Hematopoietic multipotent progenitor cell treated with erythropoietin and hydrocortisone succinate and interleukin-3 and kit ligand, for 4 days (in vitro differentiated cells): ENCODE data around the gene RIMKLB.

Experiments used
- DNase-seq: peaks from one replicate; pipeline ENCODE4 v3.0.0-alpha.2; 2015

Gene RIMKLB, protein sequence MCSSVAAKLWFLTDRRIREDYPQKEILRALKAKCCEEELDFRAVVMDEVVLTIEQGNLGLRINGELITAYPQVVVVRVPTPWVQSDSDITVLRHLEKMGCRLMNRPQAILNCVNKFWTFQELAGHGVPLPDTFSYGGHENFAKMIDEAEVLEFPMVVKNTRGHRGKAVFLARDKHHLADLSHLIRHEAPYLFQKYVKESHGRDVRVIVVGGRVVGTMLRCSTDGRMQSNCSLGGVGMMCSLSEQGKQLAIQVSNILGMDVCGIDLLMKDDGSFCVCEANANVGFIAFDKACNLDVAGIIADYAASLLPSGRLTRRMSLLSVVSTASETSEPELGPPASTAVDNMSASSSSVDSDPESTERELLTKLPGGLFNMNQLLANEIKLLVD

GRCh38 chr12:8697476-8698131 is at the start of gene RIMKLB:
RIMKLB (plus strand) TSS chr12:8697991; CDS start chr12:8713867, 15,876 bp downstream.
- peak; percentile 91 for DNase-seq

DNA sequence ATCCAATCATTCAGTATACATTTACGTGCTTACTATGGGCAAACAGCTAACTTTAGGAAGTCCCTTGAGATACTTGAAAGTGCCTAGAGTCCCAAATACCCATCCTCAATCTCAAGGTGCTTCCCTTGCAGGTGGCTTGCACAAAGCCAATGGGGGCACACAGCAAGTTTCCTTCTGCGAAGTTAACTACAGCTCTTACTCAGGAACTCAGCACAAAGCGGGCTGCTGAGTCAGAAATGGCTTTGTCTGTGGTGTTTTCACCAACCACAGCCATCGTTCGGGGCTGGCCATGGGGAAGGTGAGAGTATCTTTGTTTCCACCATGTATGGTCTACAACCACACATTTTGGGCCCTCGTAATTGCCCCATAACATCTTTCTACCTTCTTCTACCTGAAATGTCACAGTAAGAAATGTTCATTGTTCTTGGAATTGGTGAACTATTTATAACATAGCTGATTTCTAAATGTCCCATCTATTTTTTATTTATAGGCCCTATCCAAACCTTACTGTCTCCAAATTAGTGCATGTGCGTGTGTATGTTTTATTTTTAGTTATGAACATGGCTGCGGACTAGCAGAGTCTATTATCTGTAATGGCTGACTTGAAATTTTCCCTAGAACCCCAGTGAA is 49.1 kb upstream of the RIMKLB start:
- DNase-seq, result no peak

GRCh38 chr12:8655421-8655820 is 42.4 kb upstream of the RIMKLB start:
- DNase-seq, result no peak

GRCh38 chr12:8658346-8658745 is 39.4 kb upstream of the RIMKLB start:
- no peak for DNase-seq

DNA sequence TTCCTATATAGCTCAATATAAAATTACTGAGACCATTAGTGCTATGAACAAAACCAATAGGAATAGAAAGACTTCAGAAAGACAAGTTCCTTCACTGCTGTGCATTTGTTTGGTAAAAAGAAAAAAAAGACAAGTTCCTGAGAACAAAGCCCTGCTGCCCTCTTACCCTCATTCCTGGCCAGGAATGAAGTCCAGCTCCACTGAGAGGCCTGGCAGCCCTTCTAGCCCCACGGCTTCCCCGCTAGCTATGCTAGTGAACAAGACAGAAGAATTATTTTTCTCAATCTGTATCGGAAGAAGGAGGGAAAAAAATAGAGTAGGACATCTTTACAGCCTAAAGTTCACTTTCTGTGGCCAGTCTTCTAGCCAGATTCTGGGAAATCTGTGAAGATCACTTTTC is 36.8 kb upstream of the RIMKLB start:
- no peak for DNase-seq

GRCh38 chr12:8661751-8662150 is 36.0 kb upstream of the RIMKLB start:
- no peak for DNase-seq

DNA sequence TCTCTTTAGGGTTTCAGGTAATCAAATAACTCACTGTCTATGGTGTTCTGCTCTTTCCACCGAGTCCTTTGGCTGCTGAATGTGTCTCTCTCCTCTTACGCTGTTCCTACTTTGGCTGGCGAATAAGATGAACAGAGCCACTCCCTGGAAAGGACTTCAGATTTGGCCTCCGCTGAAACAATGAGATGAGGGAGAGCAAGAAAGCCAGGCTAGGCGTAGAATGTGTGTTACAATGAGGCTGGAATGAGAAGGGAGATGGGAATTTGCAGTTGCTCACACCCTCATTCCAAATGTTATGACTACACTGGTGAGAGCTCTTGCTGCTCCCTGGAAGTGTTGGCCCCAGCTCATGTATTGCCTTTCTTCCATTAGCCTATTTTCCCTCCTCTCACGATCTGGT is 35.2 kb upstream of the RIMKLB start, which contains the start of gene MFAP5:
Gene MFAP5, minus strand, starts transcription at position 234 of the 400 bp plus-strand sequence. CDS start 722 bp downstream, outside the sequence.
- no peak for DNase-seq

GRCh38 chr12:8664228-8664913 is 33.4 kb upstream of the RIMKLB start:
- DNase-seq, result no peak

DNA sequence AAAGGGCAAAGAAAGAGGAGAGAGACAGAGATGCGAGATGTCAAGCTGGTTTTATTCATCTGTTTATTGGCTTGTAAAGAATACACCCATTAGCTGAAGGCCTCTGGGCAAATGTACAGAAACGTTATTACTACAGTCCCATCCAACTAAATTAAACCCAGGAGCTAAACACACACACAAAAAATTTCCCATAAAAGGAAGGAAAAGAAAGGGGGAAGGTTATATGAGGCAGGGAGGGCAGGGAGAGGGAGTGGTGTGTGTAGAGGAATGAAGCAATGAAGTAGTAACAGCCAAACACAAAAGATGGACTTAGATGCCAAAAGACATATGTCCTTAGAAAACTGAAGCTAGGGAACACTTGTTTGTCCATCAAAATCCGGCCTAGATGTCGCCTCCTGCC is 32.0 kb upstream of the RIMKLB start:
- DNase-seq, result no peak

GRCh38 chr12:8667270-8667669 is 30.5 kb upstream of the RIMKLB start:
- peak; percentile 60 for DNase-seq

DNA sequence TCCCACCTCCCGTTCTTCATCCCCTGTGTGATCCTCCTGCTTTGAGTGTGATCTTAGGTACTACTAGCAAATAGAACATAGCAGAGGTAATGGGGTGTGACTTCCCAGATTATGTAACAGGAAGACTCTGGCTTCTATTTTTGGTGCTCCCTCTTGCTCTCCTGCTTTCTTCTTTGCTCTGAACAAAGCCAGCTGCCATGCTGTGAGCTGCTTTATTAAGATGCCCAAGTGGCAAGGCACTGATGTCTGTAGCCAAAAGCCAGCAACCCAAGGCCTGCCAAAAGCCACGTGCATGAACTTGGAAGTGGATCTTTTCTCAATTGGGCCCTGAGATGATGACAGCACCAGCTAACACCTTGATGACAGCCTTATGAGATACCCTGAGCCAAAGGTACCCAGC is 29.4 kb upstream of the RIMKLB start:
- no peak for DNase-seq

DNA sequence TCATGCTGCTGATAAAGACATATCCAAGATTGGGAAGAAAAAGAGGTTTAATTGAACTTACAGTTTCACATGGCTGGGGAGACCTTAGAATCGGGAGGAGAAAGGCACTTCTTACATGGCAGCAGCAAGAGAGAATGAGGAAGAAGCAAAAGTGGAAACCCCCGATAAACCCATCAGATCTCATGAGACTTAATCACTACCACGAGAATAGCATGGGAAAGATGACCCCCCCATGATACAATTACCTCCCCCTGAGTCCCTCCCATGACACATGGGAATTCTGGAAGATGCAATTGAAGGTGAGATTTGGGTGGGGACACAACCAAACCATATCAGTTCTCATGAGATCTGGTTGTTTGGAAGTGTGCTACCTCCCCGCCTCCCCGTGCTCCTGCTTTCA is 25.4 kb upstream of the RIMKLB start:
- no peak for DNase-seq

DNA sequence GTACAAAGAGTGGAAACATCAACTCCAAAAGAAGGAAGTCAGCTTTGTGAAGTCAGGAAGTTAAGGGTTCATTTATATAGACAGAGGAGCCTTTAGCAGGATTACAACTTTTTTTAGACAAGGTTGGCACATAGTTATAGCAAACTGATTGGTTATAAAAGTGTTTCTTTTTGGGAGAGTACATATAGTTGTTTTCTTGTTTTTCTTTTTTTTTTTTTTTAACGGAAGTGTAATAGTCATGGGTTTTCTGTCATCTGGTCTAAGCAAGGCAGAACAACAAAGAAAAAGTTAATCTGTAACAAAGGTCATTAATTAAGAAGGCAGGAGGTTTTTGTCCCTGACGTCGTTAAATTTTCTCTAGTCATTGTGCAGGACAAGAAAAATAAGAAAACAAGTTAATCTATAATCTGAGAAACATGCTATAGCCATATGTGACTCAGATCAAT is 22.2 kb upstream of the RIMKLB start:
- peak; percentile 30 for DNase-seq

GRCh38 chr12:8676651-8677050 is 21.1 kb upstream of the RIMKLB start:
- no peak for DNase-seq

DNA sequence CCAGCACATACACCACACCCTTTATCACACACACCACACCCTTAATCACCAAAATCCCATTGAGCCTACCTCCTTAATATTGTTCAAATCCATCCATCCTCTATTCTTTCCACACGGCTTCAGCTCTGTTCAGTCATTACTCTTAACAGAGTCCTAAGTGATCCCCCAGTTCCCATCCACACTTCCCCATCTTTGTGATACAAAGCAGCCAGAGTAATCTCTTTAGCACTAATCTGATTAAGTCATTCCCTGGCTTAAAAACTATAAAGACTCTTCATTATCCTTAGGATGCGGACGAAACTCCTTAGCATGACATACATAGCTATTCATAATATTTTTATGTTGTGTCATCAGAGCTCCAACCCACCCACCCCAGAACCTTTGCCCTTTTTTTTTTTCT is 20.4 kb upstream of the RIMKLB start:
- DNase-seq, result no peak

- no peak for DNase-seq
Observed at GRCh38 chr12:8678661-8679111, 19.1 kb upstream of the RIMKLB start.

DNA sequence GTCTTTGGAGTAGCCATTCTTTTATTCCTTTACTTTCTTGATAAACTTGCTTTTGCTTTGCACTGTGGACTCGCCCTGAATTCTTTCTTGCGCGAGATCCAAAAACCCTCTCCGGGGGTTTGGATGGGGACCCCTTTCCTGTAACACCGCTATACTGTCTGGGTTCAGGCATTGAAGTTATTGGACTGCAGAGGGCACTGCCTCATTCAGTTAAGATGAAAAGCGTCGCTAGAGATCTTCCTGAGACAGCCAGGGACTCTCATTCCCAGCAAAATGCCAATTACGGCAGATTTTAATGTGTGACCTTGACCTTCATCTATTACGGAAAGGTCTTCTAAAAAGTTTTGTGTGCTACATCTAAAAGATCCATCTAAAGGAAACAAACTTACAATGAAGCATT is 17.3 kb upstream of the RIMKLB start:
- DNase-seq, result no peak

GRCh38 chr12:8681129-8681884 is 16.5 kb upstream of the RIMKLB start:
- DNase-seq, result no peak

- no peak for DNase-seq
Observed at GRCh38 chr12:8685051-8685450, 12.7 kb upstream of the RIMKLB start.

- peak; percentile 72 for DNase-seq
Observed at GRCh38 chr12:8687846-8688601, 9.8 kb upstream of the RIMKLB start.

- DNase-seq, result no peak
Observed at GRCh38 chr12:8689681-8690080, 8.1 kb upstream of the RIMKLB start.

- peak; percentile 64 for DNase-seq
Observed at GRCh38 chr12:8692573-8692972, 5.2 kb upstream of the RIMKLB start.
